Activated naive CD4-positive, alpha-beta T cell treated with anti-CD3 and anti-CD28 coated beads for 36 hours (primary cell): ENCODE results near the gene PTBP2. TPM values are rescaled to one million over a fixed set of nuclear protein-coding genes. Genes with fewer than 3 reads are reported as not detected.

Source experiments
- CTCF ChIA-PET: fragments of 350-600 bp; sonication (Branson Sonifier 250); formaldehyde crosslinking; loops from one replicate; lab custom pipeline; 2021; ENCODE audit warnings: antibody characterized with exemption; lab: Charles Lee
- DNase-seq: peaks from one replicate; pipeline ENCODE4 v3.0.0-alpha.2; 2020
- H3K27ac Mint-ChIP-seq: one replicate; pipeline ENCODE4 v1.8.0; 2021; ENCODE audit warnings: mild to moderate bottlenecking, mixed read lengths
- H3K27me3 Mint-ChIP-seq: one replicate; pipeline ENCODE4 v1.8.0; 2021; ENCODE audit warnings: low read depth, mixed read lengths
- H3K36me3 Mint-ChIP-seq: one replicate; pipeline ENCODE4 v1.8.0; 2021; ENCODE audit warnings: low read depth, mixed read lengths
- H3K4me1 Mint-ChIP-seq: one replicate; pipeline ENCODE4 v1.8.0; 2021; ENCODE audit warnings: low read depth, mixed read lengths
- H3K4me3 Mint-ChIP-seq: one replicate; pipeline ENCODE4 v1.8.0; 2021; ENCODE audit warnings: mild to moderate bottlenecking, moderate library complexity, mixed read lengths
- H3K9me3 Mint-ChIP-seq: one replicate; pipeline ENCODE4 v1.8.0; 2021; ENCODE audit warnings: mixed read lengths
- intact Hi-C: fragments of 100-400 bp; cut with micrococcal nuclease; formaldehyde crosslinking; loops from one replicate; pipeline ENCODE4 v1.15.1; 2023
- total RNA-seq, 2 experiments: library from RNA; stranded (reverse); gene quantifications; one replicate each; pipeline ENCODE4 v1.2.3, GENCODE V29; 2021

Gene PTBP2
- 10 to 100 TPM; 12.6 to 13.1 TPM for total RNA-seq

DNA sequence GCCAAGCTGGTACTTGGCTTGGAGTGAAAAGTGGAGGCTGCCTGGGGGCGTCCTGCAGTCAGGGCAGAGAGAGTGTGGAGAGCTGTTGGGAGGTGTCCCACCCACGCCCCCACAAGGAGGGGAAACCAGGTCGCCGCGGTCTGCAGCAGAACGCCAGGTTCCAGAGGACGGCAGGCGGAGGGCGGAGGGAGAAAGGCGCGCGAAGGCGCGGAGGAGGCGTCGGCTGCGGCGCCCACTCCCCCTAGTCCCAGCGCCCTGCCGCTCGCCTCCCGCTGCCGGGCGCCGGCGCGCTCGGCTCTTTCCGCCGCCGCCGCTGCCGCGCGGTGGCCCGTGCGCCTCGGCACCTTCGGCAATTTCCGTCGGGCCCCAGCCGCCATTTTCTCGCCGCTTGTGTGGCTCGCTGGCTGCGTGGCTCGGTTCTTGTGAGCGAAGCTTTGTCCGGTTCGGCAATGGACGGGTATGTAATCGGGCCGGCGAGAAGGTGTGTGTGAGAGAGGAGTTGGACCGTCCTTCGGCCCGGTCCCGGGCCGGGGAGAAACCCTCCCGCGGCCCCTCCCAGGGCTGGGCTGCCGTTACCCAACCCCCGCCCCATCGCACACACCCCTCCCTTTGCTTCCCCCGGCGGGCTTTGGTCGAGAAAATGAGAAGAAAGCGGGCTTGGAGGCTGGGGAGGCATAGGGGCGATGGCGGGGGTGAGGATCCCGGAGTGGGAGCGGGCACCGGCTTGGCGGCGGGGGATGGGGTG, at the start of gene PTBP2:
PTBP2 (plus strand) TSS at position 369 of the 745 bp plus-strand sequence; CDS start at position 450, 81 bp downstream.
- peak within 1 kb of the TSS; percentile 93 for H3K4me3 Mint-ChIP-seq
- intact Hi-C loops = loop anchor here (1.0 to 5.0 kb wide), 5 partner anchors 359 to 1648 kb away; partner anchors contain the start of genes DPYD and RWDD3
- peak within 1 kb of the TSS; percentile 92 for H3K27ac Mint-ChIP-seq
- H3K9me3 Mint-ChIP-seq = no peaks in the 10 kb centered on the region
- peaks cover 23% of the 10 kb centered on the region for H3K36me3 Mint-ChIP-seq
- H3K4me1 Mint-ChIP-seq = peaks cover 23% of the 10 kb centered on the region
- H3K27me3 Mint-ChIP-seq = no peaks in the 10 kb centered on the region
- CTCF ChIA-PET = no interaction called here
- peak; percentile 83 for DNase-seq

GRCh38 chr1:96674915-96675314, 46.7 kb upstream of the PTBP2 start:
- Mint-ChIP-seq H3K4me3 (no peak overlapping the region), H3K36me3 (no peaks in the 10 kb centered on the region), H3K4me1 (no peaks in the 10 kb centered on the region), H3K27ac (no peak overlapping the region), H3K9me3 (peaks cover 13% of the 10 kb centered on the region), H3K27me3 (peaks cover 9% of the 10 kb centered on the region)
- intact Hi-C loops = loop anchor here (5.0 kb wide), 1 partner anchor 423 kb away; no protein-coding TSS in a partner anchor
- CTCF ChIA-PET = no interaction called here
- no peak for DNase-seq

DNA sequence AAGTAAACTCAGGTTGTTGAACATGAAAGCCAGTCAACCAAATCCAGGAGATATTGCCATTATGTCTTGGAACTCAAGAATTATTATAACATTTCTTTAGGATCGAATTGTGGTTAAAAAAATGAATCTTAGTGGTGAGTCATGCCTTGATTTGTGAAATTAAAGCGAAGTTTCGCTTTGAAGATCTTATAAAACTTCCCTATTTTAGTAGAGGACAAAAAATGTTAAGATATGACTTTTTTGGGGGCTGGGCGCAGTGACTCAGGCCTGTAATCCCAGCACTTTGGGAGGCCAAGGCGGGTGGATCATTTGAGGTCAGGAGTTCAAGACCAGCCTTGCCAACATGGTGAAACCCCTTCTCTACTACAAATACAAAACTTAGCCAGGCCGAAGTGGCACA, 39.5 kb upstream of the PTBP2 start:
- no peaks in the 10 kb centered on the region for H3K36me3 Mint-ChIP-seq
- no peaks in the 10 kb centered on the region for H3K4me1 Mint-ChIP-seq
- no peak overlapping the region for H3K27ac Mint-ChIP-seq
- no peak overlapping the region for H3K4me3 Mint-ChIP-seq
- no peak for DNase-seq
- intact Hi-C loops = no loop called here
- peaks cover 13% of the 10 kb centered on the region for H3K27me3 Mint-ChIP-seq
- CTCF ChIA-PET = no interaction called here
- no peaks in the 10 kb centered on the region for H3K9me3 Mint-ChIP-seq

DNA sequence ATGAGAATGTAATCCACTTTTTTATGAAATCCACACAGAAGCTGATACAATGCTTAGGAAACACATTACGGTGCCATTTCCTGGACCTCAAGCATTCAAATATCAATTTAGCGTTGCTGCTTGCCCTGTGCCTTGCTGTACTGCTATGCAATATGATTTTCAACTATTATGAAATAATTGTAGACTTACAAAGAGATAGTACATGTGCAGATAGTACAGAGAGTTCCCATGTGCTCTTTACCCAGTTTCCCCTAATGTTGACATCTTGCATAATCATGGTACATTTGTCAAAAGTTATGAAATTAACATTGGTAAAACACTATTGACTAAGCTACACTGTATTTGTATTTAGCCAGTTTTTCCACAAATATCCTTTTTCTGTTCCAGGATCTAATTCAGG, 37.7 kb upstream of the PTBP2 start:
- Mint-ChIP-seq H3K4me1 (no peaks in the 10 kb centered on the region), H3K27me3 (peaks cover 5% of the 10 kb centered on the region), H3K27ac (no peak overlapping the region), H3K36me3 (no peaks in the 10 kb centered on the region), H3K9me3 (no peaks in the 10 kb centered on the region), H3K4me3 (no peak overlapping the region)
- DNase-seq = no peak
- intact Hi-C loops = no loop called here
- CTCF ChIA-PET = no interaction called here

GRCh38 chr1:96684744-96685143, 36.8 kb upstream of the PTBP2 start:
- Mint-ChIP-seq H3K9me3 (no peaks in the 10 kb centered on the region), H3K36me3 (no peaks in the 10 kb centered on the region), H3K4me3 (no peak overlapping the region), H3K4me1 (no peaks in the 10 kb centered on the region), H3K27ac (no peak overlapping the region), H3K27me3 (peaks cover 4% of the 10 kb centered on the region)
- DNase-seq = no peak
- intact Hi-C loops = no loop called here
- CTCF ChIA-PET = no interaction called here

- peaks cover 1% of the 10 kb centered on the region for H3K9me3 Mint-ChIP-seq
- H3K36me3 Mint-ChIP-seq = no peaks in the 10 kb centered on the region
- no peaks in the 10 kb centered on the region for H3K4me1 Mint-ChIP-seq
- no peak overlapping the region for H3K4me3 Mint-ChIP-seq
- intact Hi-C loops = no loop called here
- CTCF ChIA-PET = no interaction called here
- H3K27ac Mint-ChIP-seq = no peak overlapping the region
- no peaks in the 10 kb centered on the region for H3K27me3 Mint-ChIP-seq
- no peak for DNase-seq
Observed at GRCh38 chr1:96688767-96689166, 32.8 kb upstream of the PTBP2 start.

DNA sequence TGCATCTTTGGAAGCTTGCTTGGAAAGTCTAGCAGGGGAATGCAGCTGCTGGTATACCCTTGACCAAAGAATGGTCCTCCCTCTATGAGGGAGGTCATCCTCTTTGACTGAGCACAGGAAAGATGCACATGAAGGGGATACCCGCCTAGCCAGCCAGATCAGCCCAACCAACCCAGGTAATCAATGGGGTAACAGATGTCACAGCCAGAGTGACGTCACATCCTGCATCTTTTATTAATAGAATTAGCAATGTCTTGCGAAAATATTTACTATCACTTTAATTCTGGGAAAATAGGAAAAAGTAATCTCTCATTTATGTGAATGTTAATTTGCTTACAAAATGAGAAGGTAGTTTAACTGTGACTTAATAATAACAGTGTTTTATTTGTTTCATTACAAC, 25.6 kb upstream of the PTBP2 start:
- Mint-ChIP-seq H3K9me3 (peaks cover 8% of the 10 kb centered on the region), H3K36me3 (peaks cover 4% of the 10 kb centered on the region)
- CTCF ChIA-PET = interaction anchor here (0.6 kb wide), 1 partner anchor 267 kb away, joined by 3 read pairs; no protein-coding TSS in a partner anchor

GRCh38 chr1:96698342-96698983, 23.1 kb upstream of the PTBP2 start:
- peaks cover 4% of the 10 kb centered on the region for H3K36me3 Mint-ChIP-seq

More for the DNA sequence above, 25.6 kb upstream of the PTBP2 start:
- Mint-ChIP-seq H3K27ac (no peak overlapping the region), H3K4me3 (no peak overlapping the region), H3K4me1 (no peaks in the 10 kb centered on the region), H3K27me3 (peaks cover 5% of the 10 kb centered on the region)
- intact Hi-C loops = no loop called here
- no peak for DNase-seq

DNA sequence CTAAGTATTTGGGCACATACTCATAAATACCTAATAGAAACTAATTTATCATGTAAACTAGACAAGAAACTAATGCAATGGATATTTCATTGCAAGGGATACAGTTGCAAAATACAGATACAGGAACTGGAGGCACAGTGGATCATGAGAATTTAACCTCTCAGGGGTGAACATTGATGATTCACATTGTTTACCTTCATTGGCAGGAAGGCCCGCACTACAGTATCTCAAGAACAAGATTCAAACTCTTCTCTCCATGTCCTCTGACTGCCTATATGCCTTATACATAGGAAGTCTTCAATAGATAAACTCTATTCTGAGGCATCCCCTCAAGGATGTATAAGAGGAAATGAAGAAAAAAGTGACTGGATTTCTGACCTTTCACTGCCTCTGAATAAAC, 18.4 kb upstream of the PTBP2 start:
- H3K4me3 Mint-ChIP-seq = no peak overlapping the region
- CTCF ChIA-PET = no interaction called here
- peaks cover 11% of the 10 kb centered on the region for H3K27me3 Mint-ChIP-seq

More at GRCh38 chr1:96698342-96698983, 23.1 kb upstream of the PTBP2 start:
- no peak overlapping the region for H3K4me3 Mint-ChIP-seq
- intact Hi-C loops = no loop called here
- H3K9me3 Mint-ChIP-seq = peaks cover 7% of the 10 kb centered on the region
- no peaks in the 10 kb centered on the region for H3K4me1 Mint-ChIP-seq
- peaks cover 11% of the 10 kb centered on the region for H3K27me3 Mint-ChIP-seq
- CTCF ChIA-PET = no interaction called here
- H3K27ac Mint-ChIP-seq = no peak overlapping the region
- no peak for DNase-seq

GRCh38 chr1:96707023-96707422, 14.6 kb upstream of the PTBP2 start:
- Mint-ChIP-seq H3K4me1 (no peaks in the 10 kb centered on the region), H3K4me3 (no peak overlapping the region), H3K9me3 (no peaks in the 10 kb centered on the region), H3K27ac (no peak overlapping the region), H3K27me3 (peaks cover 2% of the 10 kb centered on the region), H3K36me3 (no peaks in the 10 kb centered on the region)
- DNase-seq = no peak
- intact Hi-C loops = no loop called here
- CTCF ChIA-PET = no interaction called here

More for the DNA sequence above, 18.4 kb upstream of the PTBP2 start:
- DNase-seq = no peak
- intact Hi-C loops = no loop called here
- Mint-ChIP-seq H3K27ac (no peak overlapping the region), H3K36me3 (peaks cover 4% of the 10 kb centered on the region), H3K4me1 (no peaks in the 10 kb centered on the region), H3K9me3 (peaks cover 7% of the 10 kb centered on the region)

DNA sequence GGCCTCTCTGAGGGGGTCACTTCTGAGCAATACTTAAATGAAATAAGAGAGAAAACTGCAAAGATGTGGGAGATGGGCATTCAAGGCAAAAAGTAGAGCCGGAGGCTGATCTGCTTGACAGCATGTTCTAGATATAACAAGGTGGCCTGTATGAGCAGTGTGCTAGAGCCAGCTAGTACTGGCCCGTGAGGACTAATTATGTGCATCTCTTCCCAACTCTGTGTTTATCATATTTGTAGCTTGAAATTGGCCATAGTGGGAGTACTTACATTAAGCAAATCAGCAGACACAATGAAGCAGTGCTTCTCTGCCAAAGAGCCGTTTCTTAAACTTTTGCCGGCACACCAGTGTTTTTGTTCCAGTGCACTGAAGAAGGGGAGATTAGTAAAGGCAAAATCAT, 13.1 kb upstream of the PTBP2 start:
- no peak overlapping the region for H3K27ac Mint-ChIP-seq
- peaks cover 5% of the 10 kb centered on the region for H3K27me3 Mint-ChIP-seq

GRCh38 chr1:96710708-96711477, 10.7 kb upstream of the PTBP2 start:
- intact Hi-C loops = no loop called here
- DNase-seq = no peak
- Mint-ChIP-seq H3K27ac (no peak overlapping the region), H3K4me3 (no peak overlapping the region), H3K36me3 (no peaks in the 10 kb centered on the region), H3K4me1 (no peaks in the 10 kb centered on the region), H3K9me3 (no peaks in the 10 kb centered on the region), H3K27me3 (peaks cover 7% of the 10 kb centered on the region)
- CTCF ChIA-PET = no interaction called here

More for the DNA sequence above, 13.1 kb upstream of the PTBP2 start:
- CTCF ChIA-PET = no interaction called here
- H3K9me3 Mint-ChIP-seq = no peaks in the 10 kb centered on the region
- no peaks in the 10 kb centered on the region for H3K36me3 Mint-ChIP-seq
- no peaks in the 10 kb centered on the region for H3K4me1 Mint-ChIP-seq
- H3K4me3 Mint-ChIP-seq = no peak overlapping the region
- no peak for DNase-seq
- intact Hi-C loops = no loop called here
